Ovary (tissue), 3 donors: ENCODE data around the gene CEP78.

Source experiments
- EP300 ChIP-seq: sonication (generic); formaldehyde crosslinking; IDR thresholded peaks from one replicate; pipeline ENCODE4 v1.6.1; 2017; ENCODE audit warnings: antibody characterized with exemption
- TF ChIP-seq, protein P1 (sequence below), 3 donors: fragments of 450-650 bp in 2 of 3; fragments of 200-600 bp in 1 of 3; IDR thresholded peaks; one replicate each; pipeline versions ENCODE4 v1.5.1 to v1.8.0; 2016 to 2022; ENCODE audit warnings: antibody characterized with exemption in 3 of 3, mild to moderate bottlenecking in 1 of 3
- donor health status: DM: no; HTN: no; CAD: no.

- TF ChIP-seq, protein P1, sequence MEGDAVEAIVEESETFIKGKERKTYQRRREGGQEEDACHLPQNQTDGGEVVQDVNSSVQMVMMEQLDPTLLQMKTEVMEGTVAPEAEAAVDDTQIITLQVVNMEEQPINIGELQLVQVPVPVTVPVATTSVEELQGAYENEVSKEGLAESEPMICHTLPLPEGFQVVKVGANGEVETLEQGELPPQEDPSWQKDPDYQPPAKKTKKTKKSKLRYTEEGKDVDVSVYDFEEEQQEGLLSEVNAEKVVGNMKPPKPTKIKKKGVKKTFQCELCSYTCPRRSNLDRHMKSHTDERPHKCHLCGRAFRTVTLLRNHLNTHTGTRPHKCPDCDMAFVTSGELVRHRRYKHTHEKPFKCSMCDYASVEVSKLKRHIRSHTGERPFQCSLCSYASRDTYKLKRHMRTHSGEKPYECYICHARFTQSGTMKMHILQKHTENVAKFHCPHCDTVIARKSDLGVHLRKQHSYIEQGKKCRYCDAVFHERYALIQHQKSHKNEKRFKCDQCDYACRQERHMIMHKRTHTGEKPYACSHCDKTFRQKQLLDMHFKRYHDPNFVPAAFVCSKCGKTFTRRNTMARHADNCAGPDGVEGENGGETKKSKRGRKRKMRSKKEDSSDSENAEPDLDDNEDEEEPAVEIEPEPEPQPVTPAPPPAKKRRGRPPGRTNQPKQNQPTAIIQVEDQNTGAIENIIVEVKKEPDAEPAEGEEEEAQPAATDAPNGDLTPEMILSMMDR (IDR thresholded peaks at IDR 0.05), result no peak
- TF ChIP-seq EP300, result no peak
Observed at GRCh38 chr9:78262655-78263054, 26.8 kb downstream of the CEP78 start.
